A549 treated with AZD9567 at 1 μM for 4 hours (cell line): Measurements from ENCODE around the gene EIF5. TPM values are rescaled to one million over a fixed set of nuclear protein-coding genes. Genes with fewer than 3 reads are reported as not detected.

Experiments used
- total RNA-seq: library from RNA; stranded (reverse); fragments of 200-300 nt; extraction: Qiagen RNA extraction; gene quantifications from 5 replicates; pipeline ENCODE4 v1.2.3, GENCODE V29; 2022; ENCODE audit not compliant: insufficient read depth

EIF5 gene
- total RNA-seq = 229 to 285 TPM (median 267 TPM) in 5 replicates

GRCh38 chr14:103333754-103334643 is at the start of gene EIF5:
Gene EIF5, plus strand, starts transcription at chr14:103334237. Its CDS starts 1,624 bp downstream, at chr14:103335861.

GRCh38 chr14:103385152-103385928 is 51.3 kb downstream of the EIF5 start, which contains the start of gene MARK3:
Gene MARK3, plus strand, starts transcription at chr14:103385415. Its CDS starts 615 bp downstream, at chr14:103386030.

Other genes starting within 250 kb of the EIF5 start
- gene EXOC3L4, start 239.5 kb upstream of the EIF5 start, total RNA-seq = 1.6 to 2.1 TPM (median 2.0 TPM) in 4 of 5 replicates, not detected in the other
- 199 to 289 TPM (median 281 TPM) in 5 replicates for gene TNFAIP2, start 210.8 kb upstream of the EIF5 start, total RNA-seq
- 53.4 to 59.3 TPM (median 56.6 TPM) in 5 replicates for gene MARK3, start 51.2 kb downstream of the EIF5 start, total RNA-seq
- 116 to 142 TPM (median 137 TPM) in 5 replicates for gene CKB, start 188.6 kb downstream of the EIF5 start, total RNA-seq
- 15.2 to 31.2 TPM (median 28.0 TPM) in 5 replicates for gene TRMT61A, start 195.0 kb downstream of the EIF5 start, total RNA-seq
- 22.2 to 25.1 TPM (median 24.0 TPM) in 5 replicates for gene BAG5, start 228.4 kb downstream of the EIF5 start, total RNA-seq
- 54.4 to 57.0 TPM (median 55.5 TPM) in 5 replicates for gene COA8, start 228.7 kb downstream of the EIF5 start, total RNA-seq